Muscle of arm (tissue), 12 donors: Measurements from ENCODE around the gene WASHC2A. TPM values are rescaled to one million over a fixed set of nuclear protein-coding genes. Genes with fewer than 3 reads are reported as not detected.
"Not testable (repeated sequence)": the region's sequence is repeated elsewhere in the genome, so short reads cannot be mapped to it uniquely, and the experiment has no call there.

Experiments
- DNase-seq: peaks from one replicate; pipeline ENCODE4 v3.0.0-alpha.2; 2013
- polyA plus RNA-seq, 12 donors: library from polyadenylated mRNA; unstranded; fragments of 120-200 nt; gene quantifications; one replicate each; pipeline ENCODE4 v1.2.1, GENCODE V29; 2013; ENCODE audit not compliant: insufficient read length in 12 of 12

WASHC2A gene
- polyA plus RNA-seq, 12 donors = 21.3 to 55.9 (median 32.3) TPM; not detected in 1

GRCh38 chr10:50061548-50061947 is 6.2 kb upstream of the WASHC2A start:
- DNase-seq = not testable (repeated sequence)

- no peak for DNase-seq
Observed at GRCh38 chr10:50063100-50063499, 4.7 kb upstream of the WASHC2A start.

- not testable (repeated sequence) for DNase-seq
Observed at GRCh38 chr10:50068352-50068659, 552 bp downstream of the WASHC2A start.

DNA sequence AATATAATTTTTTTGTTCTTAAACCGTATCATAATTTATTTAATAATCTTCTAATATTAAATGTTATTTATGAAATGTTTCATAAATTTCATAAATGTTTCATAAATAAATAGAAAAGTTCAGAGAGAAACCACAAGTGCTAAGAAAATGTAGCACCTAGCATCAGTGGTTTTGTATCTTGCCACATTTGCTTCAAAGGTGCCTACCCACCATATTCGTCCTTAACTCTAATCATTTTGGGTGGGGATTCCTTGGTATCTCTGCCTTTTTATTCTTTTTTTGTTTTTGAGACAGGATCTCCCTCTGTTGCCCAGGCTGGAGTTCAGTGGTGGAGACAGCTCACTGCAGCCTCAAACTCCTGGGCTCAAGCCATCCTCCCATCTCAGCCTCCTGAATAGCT is 7.4 kb downstream of the WASHC2A start:
- not testable (repeated sequence) for DNase-seq

- DNase-seq = not testable (repeated sequence)
Observed at GRCh38 chr10:50075544-50075943, 7.8 kb downstream of the WASHC2A start.

GRCh38 chr10:50091304-50091703 is 23.6 kb downstream of the WASHC2A start:
- DNase-seq = not testable (repeated sequence)

- DNase-seq = not testable (repeated sequence)
Observed at GRCh38 chr10:50092928-50093327, 25.2 kb downstream of the WASHC2A start.

DNA sequence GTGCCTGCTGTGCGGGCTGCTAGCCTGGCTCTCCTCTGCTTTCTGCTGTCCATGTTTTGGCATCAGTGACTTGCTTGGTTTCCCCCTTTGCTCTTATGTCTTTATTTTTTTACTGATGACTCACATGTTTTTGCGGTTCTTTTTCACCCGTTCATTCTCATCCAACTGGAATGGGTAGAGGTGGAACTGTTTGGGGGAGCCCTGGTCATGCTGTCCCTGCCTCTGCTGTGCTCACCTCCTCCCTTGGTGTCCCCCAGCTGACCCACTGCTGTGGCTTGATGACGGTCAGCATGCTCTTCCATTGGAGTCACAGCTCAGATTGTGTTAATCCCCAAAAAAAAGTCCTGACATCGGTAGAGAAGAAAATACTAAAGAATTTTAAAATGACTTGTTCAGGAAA is 26.9 kb downstream of the WASHC2A start:
- DNase-seq = not testable (repeated sequence)

DNA sequence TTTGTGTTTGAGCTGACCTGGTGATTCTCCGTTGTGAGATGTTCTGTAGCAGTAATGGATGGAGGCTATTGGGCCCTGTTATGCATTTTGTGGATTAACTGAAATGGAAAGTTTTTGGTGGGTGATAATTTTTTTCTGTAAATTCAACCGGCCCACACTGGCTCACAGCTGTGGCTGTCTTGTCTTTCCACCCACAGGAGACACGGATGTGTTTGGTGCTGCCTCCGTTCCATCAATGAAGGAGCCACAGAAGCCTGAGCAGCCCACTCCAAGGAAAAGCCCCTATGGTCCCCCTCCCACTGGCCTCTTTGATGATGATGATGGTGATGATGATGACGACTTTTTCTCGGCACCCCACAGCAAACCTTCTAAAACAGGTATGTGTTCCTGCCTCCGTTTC is 27.6 kb downstream of the WASHC2A start:
- not testable (repeated sequence) for DNase-seq

- not testable (repeated sequence) for DNase-seq
Observed at GRCh38 chr10:50096722-50097121, 29.0 kb downstream of the WASHC2A start.

GRCh38 chr10:50098645-50099044 is 30.9 kb downstream of the WASHC2A start:
- not testable (repeated sequence) for DNase-seq

GRCh38 chr10:50101139-50101582 is 33.4 kb downstream of the WASHC2A start:
- not testable (repeated sequence) for DNase-seq

- not testable (repeated sequence) for DNase-seq
Observed at GRCh38 chr10:50101747-50102146, 34.0 kb downstream of the WASHC2A start.

DNA sequence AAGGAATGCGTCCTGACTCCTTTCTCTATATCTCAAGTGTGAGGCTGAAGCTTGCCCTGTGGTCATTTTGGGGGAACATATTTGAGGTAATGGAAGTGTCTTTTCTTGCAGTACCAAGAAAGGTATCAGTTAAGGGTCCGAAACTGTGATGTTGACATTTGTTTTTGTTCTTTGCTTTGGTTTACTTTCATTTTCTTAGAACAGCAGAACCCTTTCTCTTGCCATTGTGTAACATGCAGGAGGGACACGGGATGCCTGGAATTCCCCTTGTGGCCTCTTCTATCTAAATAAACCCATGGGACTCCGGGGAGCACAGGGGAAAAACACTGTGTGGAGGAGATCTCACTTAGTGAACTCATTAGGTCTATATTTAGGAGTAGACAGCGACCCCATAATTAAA is 34.5 kb downstream of the WASHC2A start:
- not testable (repeated sequence) for DNase-seq

DNA sequence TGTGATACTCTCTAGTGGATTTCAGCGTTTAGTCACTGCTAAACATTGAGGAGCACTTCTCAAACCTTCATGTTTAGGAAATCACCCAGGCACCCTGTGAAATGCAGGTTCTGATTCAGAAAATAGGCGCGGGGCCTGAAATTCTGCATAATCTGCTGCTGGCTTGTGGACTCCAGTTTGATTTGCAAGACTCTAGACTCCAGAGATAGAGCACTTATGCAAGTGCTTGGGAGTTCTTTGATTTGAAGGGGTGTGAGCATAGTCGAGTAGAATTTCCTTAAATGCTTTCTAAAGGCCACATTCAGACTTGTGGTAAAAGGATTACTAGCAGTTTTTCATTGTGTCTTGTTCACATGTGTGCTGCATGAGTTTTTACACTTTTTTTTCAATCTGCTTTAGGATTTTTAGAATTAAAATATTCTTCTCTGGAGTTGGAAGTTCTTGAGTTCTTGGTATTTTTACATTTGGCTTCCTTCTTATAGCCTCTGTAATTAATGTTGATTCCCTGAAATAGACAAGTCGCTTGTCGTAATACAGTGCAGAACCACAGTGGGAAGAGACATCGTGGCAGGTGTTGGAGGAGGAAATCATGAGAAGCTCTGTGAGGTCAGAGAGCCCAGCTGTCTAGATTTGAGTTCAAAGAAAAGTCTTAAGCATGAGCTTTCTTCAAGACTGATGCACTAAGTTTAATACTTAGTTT is 41.4 kb downstream of the WASHC2A start:
- DNase-seq = not testable (repeated sequence)

DNA sequence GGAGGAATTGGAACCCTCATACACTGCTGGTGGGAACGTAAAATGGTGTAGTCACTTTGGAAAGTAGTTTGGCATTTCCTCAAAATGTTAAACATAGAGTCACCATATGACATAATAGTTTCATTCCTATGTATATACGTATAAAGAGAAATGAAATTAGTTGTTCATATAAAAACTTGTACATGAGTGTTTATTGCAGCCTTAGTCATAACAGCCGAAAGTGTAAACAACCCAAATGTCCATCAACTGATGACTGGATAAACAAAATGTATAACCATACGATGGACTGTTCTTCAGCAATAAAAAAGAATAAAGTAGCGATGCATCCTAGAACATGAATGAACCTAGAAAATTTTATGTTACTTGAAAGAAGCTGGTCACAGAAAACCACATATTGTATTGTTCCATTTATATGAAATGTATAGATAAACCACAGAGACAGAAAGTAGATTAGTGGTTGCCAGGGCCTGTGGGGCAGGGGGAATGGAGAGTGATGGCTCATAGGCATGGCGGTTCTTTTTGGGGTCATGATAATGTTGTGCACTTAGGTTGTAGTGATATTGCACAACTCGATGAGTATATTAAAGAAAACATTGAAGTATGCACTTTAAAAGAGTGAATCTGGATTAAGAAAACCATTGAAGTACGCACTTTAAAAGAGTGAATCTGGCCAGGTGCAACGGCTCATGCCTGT is 44.8 kb downstream of the WASHC2A start:
- DNase-seq = not testable (repeated sequence)

- not testable (repeated sequence) for DNase-seq
Observed at GRCh38 chr10:50126765-50127164, 59.0 kb downstream of the WASHC2A start.

DNA sequence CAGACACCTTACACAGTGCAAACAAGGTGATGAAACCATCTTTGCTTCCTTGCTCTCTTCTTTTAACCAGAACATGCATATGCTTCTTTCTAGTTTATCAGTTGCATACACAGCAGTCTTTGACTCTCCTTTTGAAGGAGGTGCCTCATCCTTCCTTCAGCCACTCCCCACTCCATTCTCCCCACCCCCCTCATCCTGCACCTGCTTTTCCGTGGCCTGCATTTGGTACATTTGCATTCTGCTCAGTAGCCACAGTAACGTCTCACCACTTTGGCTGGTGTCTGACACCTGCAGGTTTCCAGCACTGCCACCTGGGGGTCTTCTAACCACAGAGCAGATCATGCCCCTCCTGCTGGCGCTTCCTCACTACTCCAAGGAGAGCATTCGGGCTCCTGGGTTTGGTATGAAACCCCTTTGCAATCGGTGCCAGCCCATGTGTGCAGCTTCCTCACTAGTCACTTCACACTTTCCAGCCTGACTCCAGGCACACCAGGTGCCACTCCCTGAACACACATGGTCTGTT is 60.1 kb downstream of the WASHC2A start:
- DNase-seq = not testable (repeated sequence)

- DNase-seq = not testable (repeated sequence)
Observed at GRCh38 chr10:50131245-50131965, 63.7 kb downstream of the WASHC2A start.

DNA sequence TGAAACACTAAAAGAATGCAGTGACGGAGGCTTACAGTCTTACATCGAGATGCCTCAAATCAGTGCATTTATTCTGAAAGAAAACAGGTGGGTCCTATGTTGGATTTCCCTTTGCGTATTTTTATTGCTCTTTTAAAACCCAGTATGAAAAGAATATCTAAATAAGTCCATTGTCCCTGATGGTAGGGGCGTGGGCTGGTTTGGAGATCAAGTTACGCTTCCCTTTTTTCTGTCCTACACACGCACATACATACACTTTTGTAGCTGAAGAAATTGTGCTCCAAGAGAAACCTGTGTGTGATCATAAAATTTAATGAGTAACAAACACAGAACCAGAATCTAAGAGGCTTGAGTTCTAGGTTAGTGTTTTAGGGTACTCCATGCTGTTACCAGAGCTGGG is 64.6 kb downstream of the WASHC2A start:
- not testable (repeated sequence) for DNase-seq

DNA sequence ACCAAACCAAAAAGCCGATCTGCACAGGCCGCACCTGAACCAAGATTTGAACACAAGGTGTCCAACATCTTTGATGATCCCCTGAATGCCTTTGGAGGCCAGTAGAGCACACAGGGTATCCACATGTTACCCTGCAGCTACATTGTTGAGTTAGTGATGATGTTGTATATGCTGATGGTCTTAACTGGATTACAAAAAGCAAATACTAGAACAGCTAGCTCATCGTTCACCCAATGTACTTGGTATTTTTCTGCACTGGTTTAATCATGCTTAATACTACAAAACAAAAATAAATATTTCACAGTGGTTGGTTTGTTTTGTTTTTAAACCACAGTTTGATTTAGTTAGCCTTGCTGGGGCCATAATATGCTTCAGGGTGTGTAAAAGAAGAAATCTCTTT is 65.1 kb downstream of the WASHC2A start:
- DNase-seq = not testable (repeated sequence)

DNA sequence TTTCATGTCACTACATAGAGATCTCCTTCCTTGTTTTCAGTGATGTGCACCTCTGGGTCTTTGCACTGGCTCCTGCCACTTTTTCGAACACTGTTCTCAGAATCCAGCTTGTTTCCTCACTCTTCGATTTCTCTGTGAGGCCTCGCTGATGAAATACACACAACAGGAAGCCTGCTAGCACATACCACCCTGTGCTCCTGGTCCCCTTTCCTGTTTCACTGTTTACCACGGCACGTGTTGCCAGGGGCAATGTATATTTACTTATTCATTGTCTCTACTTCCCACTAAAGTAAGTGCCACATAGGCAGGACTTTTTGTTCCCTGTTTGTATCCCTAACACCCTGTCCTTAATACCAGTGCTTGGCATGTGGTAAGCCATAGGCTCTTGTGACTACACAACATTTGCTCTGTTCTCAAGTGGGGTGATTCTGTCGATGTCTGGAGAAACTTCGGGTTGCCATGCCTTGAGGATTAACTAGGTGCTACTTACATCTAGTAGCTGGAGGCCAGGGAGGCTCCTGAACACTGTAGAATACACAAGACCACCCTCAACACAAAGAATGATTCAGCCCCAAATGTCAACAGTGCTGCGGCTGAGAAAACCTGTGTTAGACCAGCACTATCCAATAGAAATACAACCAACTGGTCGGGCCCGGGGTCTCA is 75.9 kb downstream of the WASHC2A start:
- DNase-seq = not testable (repeated sequence)
